Fibroblast of lung (primary cell): ENCODE data around the gene MYO1A. TPM values are rescaled to one million over a fixed set of nuclear protein-coding genes. Genes with fewer than 3 reads are reported as not detected.

Experiments
- DNase-seq, 2 donors: peaks; one replicate each; pipeline versions ENCODE4 v3.0.0 to v3.0.0-alpha.2; 2010; ENCODE audit warnings: low read depth in 2 of 2
- H2AFZ ChIP-seq: 2 replicates; pipeline ENCODE4 v1.5.1; 2012; ENCODE audit warnings: low read length, control low read depth, inconsistent platforms
- H3K27ac ChIP-seq: 2 replicates; pipeline ENCODE4 v1.5.1; 2011; ENCODE audit warnings: low read length, control low read depth; ENCODE audit not compliant: insufficient read depth
- H3K27me3 ChIP-seq: 2 replicates; pipeline ENCODE4 v1.5.1; 2011; ENCODE audit warnings: mild to moderate bottlenecking, low read length; ENCODE audit not compliant: control insufficient read depth, insufficient read depth
- H3K36me3 ChIP-seq: 2 replicates; pipeline ENCODE4 v1.5.1; 2011; ENCODE audit warnings: low read length; ENCODE audit not compliant: control insufficient read depth, insufficient read depth
- H3K4me1 ChIP-seq: 2 replicates; pipeline ENCODE4 v1.5.1; 2011; ENCODE audit warnings: low read length; ENCODE audit not compliant: control insufficient read depth, insufficient read depth; ENCODE audit errors: extremely low read depth
- H3K4me2 ChIP-seq: 2 replicates; pipeline ENCODE4 v1.5.1; 2011; ENCODE audit warnings: low read length, control low read depth; ENCODE audit not compliant: insufficient read depth; ENCODE audit errors: extremely low read depth
- H3K4me3 ChIP-seq, 4 experiments: fragments of 200-600 bp in 1 of 4; sonication (generic) in 1 of 4; replicated peaks in 1 of 4; 2 replicates each; pipeline ENCODE4 v1.5.1; 2011 to 2016; ENCODE audit warnings: low read length in 4 of 4, low read depth in 3 of 4, mild to moderate bottlenecking in 3 of 4, control low read depth in 2 of 4, inconsistent platforms in 1 of 4, mixed read lengths in 1 of 4; ENCODE audit not compliant: insufficient read depth in 1 of 4; ENCODE audit errors: control extremely low read depth in 1 of 4
- H3K79me2 ChIP-seq: 2 replicates; pipeline ENCODE4 v1.5.1; 2012; ENCODE audit warnings: mild to moderate bottlenecking, low read length, inconsistent platforms; ENCODE audit not compliant: control insufficient read depth, insufficient read depth
- H3K9ac ChIP-seq: 2 replicates; pipeline ENCODE4 v1.5.1; 2011; ENCODE audit warnings: mild to moderate bottlenecking, low read length, control low read depth; ENCODE audit not compliant: insufficient read depth
- H3K9me3 ChIP-seq: 2 replicates; pipeline ENCODE4 v1.5.1; 2012; ENCODE audit warnings: low read depth, low read length; ENCODE audit not compliant: control insufficient read depth, insufficient read depth
- H4K20me1 ChIP-seq: 2 replicates; pipeline ENCODE4 v1.5.1; 2011; ENCODE audit warnings: low read length; ENCODE audit not compliant: control insufficient read depth, insufficient read depth; ENCODE audit errors: extremely low read depth
- CTCF ChIP-seq, 2 donors: IDR thresholded peaks in 1 of 2; conservative IDR thresholded peaks in 1 of 2; 1 replicate in 1 of 2; 2 replicates in 1 of 2; pipeline ENCODE4 v1.5.1; 2011 to 2012; ENCODE audit warnings: low read length in 2 of 2, control low read depth in 1 of 2, inconsistent platforms in 1 of 2, low read depth in 1 of 2, mild to moderate bottlenecking in 1 of 2
- EZH2 ChIP-seq: IDR thresholded peaks from 2 replicates; pipeline ENCODE4 v1.5.1; 2012; ENCODE audit warnings: low read length, control low read depth, mild to moderate bottlenecking; ENCODE audit errors: missing control alignments
- polyA plus RNA-seq, 2 donors: library from polyadenylated mRNA; depleted of rRNA in 1 of 2; stranded (reverse) in 1 of 2; unstranded in 1 of 2; fragments of >200 nt; gene quantifications; 2 replicates each; pipeline ENCODE4 v1.2.1, GENCODE V29; 2011 to 2012; ENCODE audit warnings: missing spikeins in 1 of 2
- total RNA-seq: library from RNA; depleted of rRNA; stranded (reverse); fragments of >200 nt; gene quantifications from 2 replicates; pipeline ENCODE4 v1.2.1, GENCODE V29; 2014

MYO1A gene
- total and polyA plus RNA-seq, 2 donors (not counting 1 experiment from before 2014, with no cell fraction given) = 0.01 to 0.17 TPM

DNA sequence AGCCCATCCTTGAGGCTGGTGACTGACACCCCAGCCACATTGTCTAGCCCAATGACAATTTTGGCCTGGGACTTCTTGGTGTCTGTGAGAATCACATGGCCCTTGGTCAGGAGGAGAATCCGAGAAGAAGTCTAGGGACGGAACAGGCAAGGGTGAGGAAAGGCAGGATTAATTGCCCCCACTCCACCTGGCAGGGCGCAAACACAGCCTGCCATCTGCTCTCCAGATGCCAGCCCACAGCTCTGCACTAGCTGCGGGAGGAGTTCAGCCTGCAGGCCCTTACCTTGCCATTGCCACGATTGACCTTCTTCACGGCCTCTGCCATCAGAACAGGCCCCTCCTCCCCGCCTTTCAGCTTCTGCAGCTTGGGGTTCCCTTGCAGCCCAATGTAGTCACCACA lies 20.5 kb downstream of the MYO1A start:
- Histone ChIP-seq H3K9ac (no peak overlapping the region), H3K36me3 (no peaks in the 10 kb centered on the region), H4K20me1 (no peaks in the 10 kb centered on the region), H2AFZ (no peak overlapping the region), H3K79me2 (no peaks in the 10 kb centered on the region), H3K4me3 (no peak overlapping the region), H3K4me2 (no peak overlapping the region), H3K27me3 (peaks cover 40% of the 10 kb centered on the region), H3K27ac (no peak overlapping the region), H3K4me1 (no peaks in the 10 kb centered on the region), H3K9me3 (no peaks in the 10 kb centered on the region)
- TF ChIP-seq CTCF (conservative IDR thresholded peaks at IDR 0.05 in 1 of 2, IDR thresholded peaks at IDR 0.05 in 1 of 2; ENCODE audit: low read depth in 1 of 2, low read length in 2 of 2) (no peak), EZH2 (no peak)
- no peak for DNase-seq

- Histone ChIP-seq H3K79me2 (no peaks in the 10 kb centered on the region), H3K9ac (no peak overlapping the region), H3K4me2 (no peak overlapping the region), H3K27me3 (peaks cover 40% of the 10 kb centered on the region), H3K36me3 (no peaks in the 10 kb centered on the region), H3K9me3 (no peaks in the 10 kb centered on the region), H2AFZ (no peak overlapping the region), H3K27ac (no peak overlapping the region), H3K4me1 (no peaks in the 10 kb centered on the region), H3K4me3 (no peak overlapping the region), H4K20me1 (no peaks in the 10 kb centered on the region)
- TF ChIP-seq EZH2 = no peak
- no peak for TF ChIP-seq CTCF (conservative IDR thresholded peaks at IDR 0.05 in 1 of 2, IDR thresholded peaks at IDR 0.05 in 1 of 2; ENCODE audit: low read depth in 1 of 2, low read length in 2 of 2)
- DNase-seq = no peak
These were observed 22.1 kb downstream of the MYO1A start for GRCh38 chr12:57027805-57028153.

DNA sequence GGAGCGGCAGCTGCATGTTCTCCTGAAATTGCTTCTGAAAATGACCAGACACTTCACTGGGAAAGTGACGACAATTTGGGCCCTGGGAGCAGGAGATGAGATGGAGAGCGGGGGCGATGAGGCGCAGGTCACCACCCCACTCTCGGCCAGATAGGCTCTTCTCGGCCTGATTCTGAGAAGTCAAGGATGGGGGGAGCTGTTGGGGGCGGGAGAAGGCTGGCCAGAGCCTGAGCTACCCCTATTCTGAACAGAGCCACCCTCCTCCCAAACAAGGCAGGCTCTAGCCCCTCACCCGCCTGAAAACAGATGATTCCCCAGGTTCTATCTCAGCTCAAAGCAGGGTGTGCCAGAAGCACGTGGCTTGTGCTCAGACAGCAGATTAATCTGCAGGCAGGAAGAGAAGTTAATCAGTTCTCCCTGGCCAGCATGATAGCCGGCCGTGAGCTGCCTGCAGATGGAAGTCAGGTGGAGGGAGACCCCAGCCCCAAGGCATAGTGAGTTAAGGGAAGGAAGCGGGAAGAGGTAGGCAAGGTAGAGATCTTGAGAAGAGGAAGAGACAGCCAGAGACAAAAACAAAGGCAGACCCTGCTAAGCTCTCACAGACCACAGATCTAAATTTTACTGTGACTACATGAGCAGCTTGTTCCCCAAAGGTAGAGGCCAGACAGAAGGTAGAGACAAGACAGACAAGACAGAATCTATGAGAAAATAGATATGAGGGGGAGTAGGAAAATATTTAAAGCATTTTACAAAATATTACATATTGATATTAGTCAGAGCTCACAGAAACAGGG lies 22.7 kb downstream of the MYO1A start:
- H3K27me3 ChIP-seq = peaks cover 40% of the 10 kb centered on the region
- no peak overlapping the region for H3K27ac ChIP-seq
- TF ChIP-seq CTCF (conservative IDR thresholded peaks at IDR 0.05 in 1 of 2, IDR thresholded peaks at IDR 0.05 in 1 of 2; ENCODE audit: low read depth in 1 of 2, low read length in 2 of 2) (no peak), EZH2 (no peak)
- no peaks in the 10 kb centered on the region for H3K79me2 ChIP-seq
- no peak overlapping the region for H3K4me2 ChIP-seq
- H3K9ac ChIP-seq = no peak overlapping the region
- H3K4me1 ChIP-seq = no peaks in the 10 kb centered on the region
- no peaks in the 10 kb centered on the region for H3K9me3 ChIP-seq
- no peaks in the 10 kb centered on the region for H4K20me1 ChIP-seq
- no peak overlapping the region for H2AFZ ChIP-seq
- no peaks in the 10 kb centered on the region for H3K36me3 ChIP-seq
- H3K4me3 ChIP-seq = no peak overlapping the region
- DNase-seq = no peak
